ENCODE data around the gene ATP11A. TPM values are rescaled to one million over a fixed set of nuclear protein-coding genes. Genes with fewer than 3 reads are reported as not detected.

Gene ATP11A
- total RNA-seq, 6 experiments from 2014 or later: 24.3 to 57.4 (median 33.1) TPM

DNA sequence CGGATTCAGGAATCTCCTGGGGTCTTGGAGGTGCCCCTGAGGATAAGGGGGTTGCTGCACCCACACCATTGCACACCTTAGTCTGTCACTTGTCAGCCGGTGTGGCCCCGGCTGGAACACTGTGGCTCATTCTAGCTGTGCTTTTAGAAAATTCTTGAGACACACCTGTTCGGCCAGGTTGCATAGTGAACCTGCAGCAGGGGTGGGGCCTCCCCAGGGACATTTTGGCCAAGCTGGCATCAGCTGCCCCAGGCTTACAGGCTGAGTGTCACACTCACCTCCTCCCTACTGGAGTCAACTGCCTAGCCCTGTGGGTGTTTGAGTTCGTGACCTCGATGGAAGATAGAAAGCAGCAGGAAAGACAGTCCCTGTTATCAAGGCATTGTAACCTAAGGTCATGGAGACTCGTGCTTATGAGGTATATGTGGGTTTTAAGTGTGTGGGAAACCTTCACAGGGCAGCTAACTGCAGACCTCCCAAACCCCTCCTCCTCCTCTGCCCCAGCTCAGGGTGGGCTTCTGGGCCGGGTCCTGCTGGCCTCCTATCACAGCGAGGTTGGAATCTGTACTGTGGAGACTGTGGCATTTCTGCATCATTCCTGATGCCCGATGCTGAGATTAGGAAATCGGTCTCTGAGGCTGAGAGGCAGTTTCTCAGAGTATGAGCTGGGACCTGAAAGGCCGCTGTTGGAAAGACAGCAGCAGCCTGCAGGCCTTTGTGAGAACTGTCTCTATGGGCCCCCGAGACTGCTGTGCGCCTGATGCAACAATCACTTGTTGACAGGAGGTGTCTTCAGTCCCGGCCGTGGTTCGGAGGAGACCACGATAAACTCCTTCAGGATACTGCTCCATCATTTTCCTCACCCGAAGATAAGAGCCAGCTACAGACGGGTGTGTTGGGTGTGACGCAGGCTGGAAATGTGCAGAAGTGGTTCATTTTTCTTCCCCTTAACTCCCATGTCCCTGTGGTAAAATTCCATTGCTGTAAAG, 72.2 kb downstream of the ATP11A start:
- WGBS (ENCODE audit: insufficient coverage, low coverage, low lambda C conversion rate, missing lambda C conversion rate): 69% methylated on average over 9 of the region's 21 CpGs
- Histone ChIP-seq H3K4me1 (peaks cover 0 to 8% (median 0%) of the 10 kb centered on the region in 4 donors), H3K9me3 (no peaks in the 10 kb centered on the region), H3K36me3 (no peaks in the 10 kb centered on the region), H3K27ac (no peak overlapping the region), H3K4me3 (no peak overlapping the region), H3K27me3 (no peaks in the 10 kb centered on the region)
- intact Hi-C loops (cut with DNase I): no loop called here
- DNase-seq (peak in 1 of 3 donors; percentile 18), ATAC-seq (peak in 1 of 4 donors; percentile 14)
- no peak for TF ChIP-seq POLR2A (IDR thresholded peaks at IDR 0.05)
- TF ChIP-seq, protein P1, sequence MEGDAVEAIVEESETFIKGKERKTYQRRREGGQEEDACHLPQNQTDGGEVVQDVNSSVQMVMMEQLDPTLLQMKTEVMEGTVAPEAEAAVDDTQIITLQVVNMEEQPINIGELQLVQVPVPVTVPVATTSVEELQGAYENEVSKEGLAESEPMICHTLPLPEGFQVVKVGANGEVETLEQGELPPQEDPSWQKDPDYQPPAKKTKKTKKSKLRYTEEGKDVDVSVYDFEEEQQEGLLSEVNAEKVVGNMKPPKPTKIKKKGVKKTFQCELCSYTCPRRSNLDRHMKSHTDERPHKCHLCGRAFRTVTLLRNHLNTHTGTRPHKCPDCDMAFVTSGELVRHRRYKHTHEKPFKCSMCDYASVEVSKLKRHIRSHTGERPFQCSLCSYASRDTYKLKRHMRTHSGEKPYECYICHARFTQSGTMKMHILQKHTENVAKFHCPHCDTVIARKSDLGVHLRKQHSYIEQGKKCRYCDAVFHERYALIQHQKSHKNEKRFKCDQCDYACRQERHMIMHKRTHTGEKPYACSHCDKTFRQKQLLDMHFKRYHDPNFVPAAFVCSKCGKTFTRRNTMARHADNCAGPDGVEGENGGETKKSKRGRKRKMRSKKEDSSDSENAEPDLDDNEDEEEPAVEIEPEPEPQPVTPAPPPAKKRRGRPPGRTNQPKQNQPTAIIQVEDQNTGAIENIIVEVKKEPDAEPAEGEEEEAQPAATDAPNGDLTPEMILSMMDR (IDR thresholded peaks at IDR 0.05): no peak

DNA sequence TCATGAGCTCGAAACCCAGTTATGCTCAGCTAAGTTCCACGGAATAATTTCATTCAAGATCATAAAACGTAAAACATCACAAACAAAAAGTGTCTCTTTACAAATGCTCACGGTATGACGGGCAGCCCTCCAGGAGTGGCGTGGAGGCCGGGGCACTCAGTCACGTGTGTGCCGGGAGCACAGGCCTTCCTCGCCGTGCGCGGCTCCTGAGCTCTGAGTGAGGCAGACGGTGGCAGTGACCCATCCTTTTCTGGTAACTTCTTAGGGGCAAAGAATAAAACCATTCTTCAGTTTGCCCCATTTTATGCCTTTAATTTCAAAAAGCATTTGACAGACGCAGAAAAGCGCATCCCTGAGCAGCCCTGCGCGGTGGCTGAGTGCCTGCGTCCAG, 72.8 kb downstream of the ATP11A start:
- Histone ChIP-seq H3K27ac (no peak overlapping the region), H3K4me1 (peaks cover 0 to 4% (median 0%) of the 10 kb centered on the region in 4 donors), H3K4me3 (no peak overlapping the region), H3K9me3 (no peaks in the 10 kb centered on the region), H3K27me3 (no peaks in the 10 kb centered on the region), H3K36me3 (no peaks in the 10 kb centered on the region)
- DNase-seq: no peak
- 92% methylated on average over 12 of the region's 19 CpGs for WGBS (ENCODE audit: insufficient coverage, low coverage, low lambda C conversion rate, missing lambda C conversion rate)
- TF ChIP-seq, protein P1 (IDR thresholded peaks at IDR 0.05): no peak
- no peak for TF ChIP-seq POLR2A (IDR thresholded peaks at IDR 0.05)
- ATAC-seq: no peak
- intact Hi-C loops (cut with DNase I): no loop called here

DNA sequence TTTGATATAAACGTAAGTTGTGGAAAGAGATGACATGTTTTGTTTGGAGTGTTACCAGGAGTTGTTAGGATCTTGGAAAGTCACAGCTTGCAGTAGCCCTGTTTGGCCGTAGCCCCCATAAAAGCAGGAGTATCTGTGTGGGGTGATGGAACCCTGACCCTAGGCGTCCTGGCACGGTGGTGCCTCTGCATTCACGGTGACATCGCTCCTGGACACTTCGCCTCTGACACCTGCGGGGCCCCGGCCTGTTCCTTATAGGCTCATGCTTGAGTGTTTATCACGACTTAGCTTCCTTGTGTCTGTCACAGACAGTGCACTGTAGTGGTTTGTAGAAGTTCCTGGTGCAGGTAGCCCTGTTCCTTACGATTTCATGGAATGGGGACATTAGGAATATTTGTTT, 74.2 kb downstream of the ATP11A start:
- H3K36me3 ChIP-seq: no peaks in the 10 kb centered on the region
- peaks cover 0 to 4% (median 0%) of the 10 kb centered on the region in 4 donors for H3K4me1 ChIP-seq
- no peak overlapping the region for H3K27ac ChIP-seq
- DNase-seq (no peak), ATAC-seq (no peak)
- intact Hi-C loops (cut with DNase I): no loop called here
- H3K9me3 ChIP-seq: no peaks in the 10 kb centered on the region
- 83% methylated on average over 1 of the region's 11 CpGs for WGBS (ENCODE audit: insufficient coverage, low coverage, low lambda C conversion rate, missing lambda C conversion rate)
- H3K27me3 ChIP-seq: no peaks in the 10 kb centered on the region
- no peak overlapping the region for H3K4me3 ChIP-seq
- TF ChIP-seq, protein P1 (IDR thresholded peaks at IDR 0.05): no peak
- no peak for TF ChIP-seq POLR2A (IDR thresholded peaks at IDR 0.05)

DNA sequence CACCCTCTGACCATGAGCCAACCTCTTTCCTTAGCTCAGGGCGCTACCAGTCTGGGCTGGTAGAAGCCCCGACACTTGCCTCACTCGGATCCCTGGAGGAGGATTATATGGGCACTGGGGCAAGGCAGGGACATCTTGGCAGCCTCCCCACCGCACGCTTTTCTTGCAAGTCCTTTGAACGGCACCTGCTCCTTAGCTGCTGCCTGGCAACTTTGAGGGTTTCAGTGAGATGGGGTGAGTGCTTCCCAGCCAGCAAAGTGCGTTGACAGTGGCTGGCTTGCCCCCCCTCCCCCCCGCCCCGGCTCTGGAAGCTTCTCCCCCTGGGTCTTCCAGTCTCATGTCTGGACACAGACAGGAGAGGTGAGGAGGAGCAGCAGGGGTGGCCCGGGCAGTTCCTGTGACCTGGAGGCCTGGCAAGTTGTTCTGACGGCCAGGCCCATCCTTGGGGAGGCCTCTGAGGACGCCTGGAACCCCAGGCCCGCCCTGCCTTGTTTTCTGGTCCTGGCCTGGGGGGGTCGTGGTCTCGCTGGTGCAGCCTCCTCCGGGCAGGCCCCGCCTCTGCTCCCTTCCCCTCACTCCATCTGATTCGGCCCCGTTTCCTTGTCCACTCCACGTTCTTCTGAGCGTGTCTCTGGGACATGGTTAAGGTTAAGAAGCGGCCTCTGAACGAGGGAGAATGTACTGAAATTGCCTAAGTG, 75.2 kb downstream of the ATP11A start:
- H3K36me3 ChIP-seq: no peaks in the 10 kb centered on the region
- intact Hi-C loops (cut with DNase I): no loop called here
- H3K9me3 ChIP-seq: no peaks in the 10 kb centered on the region
- H3K27me3 ChIP-seq: no peaks in the 10 kb centered on the region
- 88% methylated on average over 7 of the region's 23 CpGs for WGBS (ENCODE audit: insufficient coverage, low coverage, low lambda C conversion rate, missing lambda C conversion rate)
- no peak for TF ChIP-seq POLR2A (IDR thresholded peaks at IDR 0.05)
- TF ChIP-seq, protein P1 (IDR thresholded peaks at IDR 0.05): no peak
- DNase-seq (no peak), ATAC-seq (no peak)
- H3K27ac ChIP-seq: no peak overlapping the region
- peaks cover 0 to 4% (median 0%) of the 10 kb centered on the region in 4 donors for H3K4me1 ChIP-seq
- no peak overlapping the region for H3K4me3 ChIP-seq
